ENCODE measurements around the gene PTPN13.
"Not testable (repeated sequence)": the region's sequence is repeated elsewhere in the genome, so short reads cannot be mapped to it uniquely, and the experiment has no call there.

The PTPN13 gene

GRCh38 chr4:86653237-86653865, 59.2 kb downstream of the PTPN13 start:
- no peak for DNase-seq

GRCh38 chr4:86656781-86657180, 62.7 kb downstream of the PTPN13 start:
- not testable (repeated sequence) for DNase-seq

- no peak for DNase-seq
These were observed 63.3 kb downstream of the PTPN13 start for GRCh38 chr4:86657382-86657781.

- no peak for DNase-seq
These were observed 63.8 kb downstream of the PTPN13 start for GRCh38 chr4:86657910-86658309.

- DNase-seq: no peak
These were observed 66.3 kb downstream of the PTPN13 start for GRCh38 chr4:86660401-86660800.

- no peak for DNase-seq
These were observed 66.9 kb downstream of the PTPN13 start for GRCh38 chr4:86661006-86661405.

GRCh38 chr4:86661418-86661817, 67.3 kb downstream of the PTPN13 start:
- DNase-seq: no peak

GRCh38 chr4:86664959-86665358, 70.8 kb downstream of the PTPN13 start:
- DNase-seq: no peak

GRCh38 chr4:86670298-86670697, 76.2 kb downstream of the PTPN13 start:
- DNase-seq: no peak

GRCh38 chr4:86670756-86671155, 76.6 kb downstream of the PTPN13 start:
- DNase-seq: no peak

- no peak for DNase-seq
These were observed 81.4 kb downstream of the PTPN13 start for GRCh38 chr4:86675548-86675947.

- no peak for DNase-seq
These were observed 84.7 kb downstream of the PTPN13 start for GRCh38 chr4:86678796-86679195.

GRCh38 chr4:86679441-86679840, 85.3 kb downstream of the PTPN13 start:
- no peak for DNase-seq

GRCh38 chr4:86683167-86683566, 89.1 kb downstream of the PTPN13 start:
- DNase-seq: no peak

GRCh38 chr4:86683983-86684382, 89.9 kb downstream of the PTPN13 start:
- DNase-seq: no peak

GRCh38 chr4:86685401-86685800, 91.3 kb downstream of the PTPN13 start:
- no peak for DNase-seq

GRCh38 chr4:86686741-86687140, 92.6 kb downstream of the PTPN13 start:
- no peak for DNase-seq

- DNase-seq: no peak
These were observed 93.9 kb downstream of the PTPN13 start for GRCh38 chr4:86688026-86688425.

- DNase-seq: no peak
These were observed 110.5 kb downstream of the PTPN13 start for GRCh38 chr4:86704601-86705000.

- no peak for DNase-seq
These were observed 112.9 kb downstream of the PTPN13 start for GRCh38 chr4:86706923-86707597.

- no peak for DNase-seq
These were observed 123.5 kb downstream of the PTPN13 start for GRCh38 chr4:86717651-86718050.

GRCh38 chr4:86718152-86718551, 124.0 kb downstream of the PTPN13 start:
- DNase-seq: no peak

GRCh38 chr4:86719149-86719548, 125.0 kb downstream of the PTPN13 start:
- DNase-seq: not testable (repeated sequence)

GRCh38 chr4:86720508-86721068, 126.5 kb downstream of the PTPN13 start:
- DNase-seq: no peak

- DNase-seq: no peak
These were observed 127.3 kb downstream of the PTPN13 start for GRCh38 chr4:86721412-86721811.

Data from islet precursor cell (in vitro differentiated cells).